H1 (cell line): ENCODE measurements around the gene ADPRH. TPM values are rescaled to one million over a fixed set of nuclear protein-coding genes. Genes with fewer than 3 reads are reported as not detected.

Experiments
- CTCF ChIA-PET: fragments of 300-600 bp; sonication (Branson Sonifier 250); formaldehyde crosslinking; loops from one replicate; lab custom pipeline; 2021; ENCODE audit not compliant: partially characterized antibody; lab: Charles Lee
- POLR2A ChIA-PET: fragments of 300-600 bp; sonication (Branson Sonifier 250); formaldehyde crosslinking; loops from one replicate; lab custom pipeline; 2021; ENCODE audit warnings: inconsistent platforms; ENCODE audit not compliant: partially characterized antibody; lab: Charles Lee
- DNase-seq, 2 experiments: peaks; one replicate each; pipeline versions ENCODE4 v3.0.0 to v3.0.0-alpha.2; 2010 to 2022; ENCODE audit warnings: low spot score in 2 of 2, low read depth in 1 of 2, mixed read lengths in 1 of 2
- FAIRE-seq: peaks from 2 replicates; lab custom pipeline; 2011; peaks lifted over from hg19 to GRCh38; lab: Jason Lieb, UNC
- H2AFZ ChIP-seq: 2 replicates; pipeline ENCODE4 v1.8.1; 2012; ENCODE audit warnings: low read length, inconsistent platforms
- H2AK5ac ChIP-seq: 2 replicates; pipeline ENCODE4 v1.6.1; 2013; ENCODE audit warnings: low read depth, low read length
- H2BK120ac ChIP-seq: replicated peaks from 2 replicates; pipeline ENCODE3; 2013; ENCODE audit warnings: low read depth, low read length, inconsistent platforms
- H2BK12ac ChIP-seq: 2 replicates; pipeline ENCODE4 v1.6.1; 2013; ENCODE audit warnings: low read depth, low read length
- H2BK15ac ChIP-seq: 2 replicates; pipeline ENCODE4 v1.6.1; 2013; ENCODE audit warnings: low read length
- H2BK20ac ChIP-seq: 2 replicates; pipeline ENCODE4 v1.6.1; 2013; ENCODE audit warnings: low read length
- H2BK5ac ChIP-seq: 2 replicates; pipeline ENCODE4 v1.6.1; 2013; ENCODE audit warnings: low read depth, low read length
- H3K14ac ChIP-seq: 2 replicates; pipeline ENCODE4 v1.6.1; 2013; ENCODE audit warnings: inconsistent platforms; ENCODE audit not compliant: insufficient read length
- H3K18ac ChIP-seq: 2 replicates; pipeline ENCODE4 v1.6.1; 2013; ENCODE audit warnings: low read length; ENCODE audit errors: extremely low read depth
- H3K23ac ChIP-seq: 2 replicates; pipeline ENCODE4 v1.6.1; 2013; ENCODE audit warnings: inconsistent platforms; ENCODE audit not compliant: insufficient read length
- H3K23me2 ChIP-seq: 2 replicates; pipeline ENCODE4 v1.6.1; 2013; ENCODE audit warnings: low read depth, low read length
- H3K27ac ChIP-seq: 2 replicates; pipeline ENCODE4 v1.6.1; 2011; ENCODE audit warnings: low read depth, low read length, inconsistent platforms
- H3K27me3 ChIP-seq, 4 experiments: replicated peaks in 1 of 4; 1 replicate in 1 of 4; 2 replicates in 3 of 4; pipeline versions ENCODE4 v1.6.1 to v1.8.1; 2011 to 2013; ENCODE audit warnings: low read length in 3 of 4, mild to moderate bottlenecking in 3 of 4, inconsistent platforms in 2 of 4, mixed read lengths in 2 of 4, moderate library complexity in 1 of 4; ENCODE audit not compliant: control insufficient read depth in 3 of 4, insufficient read depth in 3 of 4; ENCODE audit errors: extremely low read depth in 1 of 4
- H3K36me3 ChIP-seq, 4 experiments: 2 replicates each; pipeline versions ENCODE4 v1.6.1 to v1.8.1; 2011 to 2013; ENCODE audit warnings: mild to moderate bottlenecking in 4 of 4, low read length in 3 of 4, moderate library complexity in 2 of 4, control low read depth in 1 of 4, inconsistent platforms in 1 of 4; ENCODE audit not compliant: insufficient read depth in 4 of 4, control insufficient read depth in 2 of 4
- H3K4ac ChIP-seq: replicated peaks from 2 replicates; pipeline ENCODE3; 2013; ENCODE audit warnings: low read length, low read depth, mixed read lengths, inconsistent platforms; ENCODE audit not compliant: insufficient read length
- H3K4me1 ChIP-seq, 4 experiments: replicated peaks in 1 of 4; 1 replicate in 1 of 4; 2 replicates in 3 of 4; pipeline versions ENCODE4 v1.6.1 to v1.8.1; 2011 to 2013; ENCODE audit warnings: low read length in 3 of 4, inconsistent platforms in 2 of 4, mixed read lengths in 1 of 4; ENCODE audit not compliant: insufficient read depth in 4 of 4, control insufficient read depth in 3 of 4
- H3K4me2 ChIP-seq, 2 experiments: 2 replicates each; pipeline versions ENCODE4 v1.6.1 to v1.8.1; 2011 to 2013; ENCODE audit warnings: low read depth in 2 of 2, low read length in 2 of 2, control low read depth in 1 of 2, inconsistent platforms in 1 of 2, mild to moderate bottlenecking in 1 of 2; ENCODE audit not compliant: insufficient read depth in 1 of 2
- H3K4me3 ChIP-seq, 4 experiments: fragments of 200-600, 300-600 bp in 1 of 4; sonication (generic), shearing (Covaris generic), sonication (Bioruptor Twin) in 1 of 4; 2 replicates each; pipeline versions ENCODE4 v1.5.1 to v1.8.1; 2011 to 2016; ENCODE audit warnings: low read length in 4 of 4, low read depth in 3 of 4, control low read depth in 2 of 4, inconsistent platforms in 2 of 4, mild to moderate bottlenecking in 2 of 4, mixed read lengths in 1 of 4, moderate library complexity in 1 of 4; ENCODE audit not compliant: insufficient read depth in 2 of 4; ENCODE audit errors: extremely low read depth in 1 of 4
- H3K56ac ChIP-seq: replicated peaks from 2 replicates; pipeline ENCODE3; 2013; ENCODE audit warnings: low read depth, mild to moderate bottlenecking, mixed read lengths, low read length, inconsistent platforms; ENCODE audit not compliant: insufficient read length
- H3K79me1 ChIP-seq: 2 replicates; pipeline ENCODE4 v1.6.1; 2013; ENCODE audit warnings: low read depth, low read length, control low read depth
- H3K79me2 ChIP-seq, 2 experiments: 2 replicates each; pipeline versions ENCODE4 v1.6.1 to v1.8.1; 2012 to 2013; ENCODE audit warnings: low read length in 2 of 2, mild to moderate bottlenecking in 2 of 2, inconsistent platforms in 1 of 2; ENCODE audit not compliant: insufficient read depth in 2 of 2, control insufficient read depth in 1 of 2
- H3K9ac ChIP-seq, 4 experiments: replicated peaks in 1 of 4; 1 replicate in 1 of 4; 2 replicates in 3 of 4; pipeline versions ENCODE4 v1.6.1 to v1.8.1; 2011 to 2013; ENCODE audit warnings: low read depth in 3 of 4, low read length in 3 of 4, control low read depth in 2 of 4, mild to moderate bottlenecking in 2 of 4, moderate library complexity in 2 of 4, inconsistent platforms in 1 of 4; ENCODE audit errors: extremely low read depth in 1 of 4
- H3K9me3 ChIP-seq, 2 experiments: 2 replicates each; pipeline versions ENCODE4 v1.6.1 to v1.8.1; 2012 to 2013; ENCODE audit warnings: mild to moderate bottlenecking in 2 of 2, moderate library complexity in 2 of 2, control low read depth in 1 of 2, inconsistent platforms in 1 of 2, low read depth in 1 of 2, low read length in 1 of 2, mixed read lengths in 1 of 2; ENCODE audit not compliant: insufficient read depth in 2 of 2
- H4K20me1 ChIP-seq, 2 experiments: replicated peaks in 1 of 2; 2 replicates each; pipeline versions ENCODE3 to v1.8.1; 2011 to 2013; ENCODE audit warnings: inconsistent platforms in 2 of 2, low read length in 2 of 2, mild to moderate bottlenecking in 1 of 2; ENCODE audit not compliant: insufficient read depth in 2 of 2, control insufficient read depth in 1 of 2
- H4K5ac ChIP-seq: 2 replicates; pipeline ENCODE4 v1.6.1; 2013; ENCODE audit warnings: low read length, low read depth, mixed read lengths, inconsistent platforms; ENCODE audit not compliant: insufficient read length
- H4K8ac ChIP-seq: 2 replicates; pipeline ENCODE4 v1.8.0; 2013; ENCODE audit warnings: mild to moderate bottlenecking, moderate library complexity, low read length, inconsistent platforms; ENCODE audit not compliant: insufficient read depth; ENCODE audit errors: extremely low read depth
- H4K91ac ChIP-seq: replicated peaks from 2 replicates; pipeline ENCODE3; 2013; ENCODE audit warnings: low read length, mixed read lengths, inconsistent platforms; ENCODE audit not compliant: insufficient read length
- ATF2 ChIP-seq: IDR thresholded peaks from 2 replicates; pipeline ENCODE4 v1.6.1; 2012; ENCODE audit warnings: low read length, inconsistent platforms
- CTCF ChIP-seq, 3 experiments: IDR thresholded peaks; 1 replicate in 2 of 3; 2 replicates in 1 of 3; pipeline versions ENCODE4 v1.5.1 to v1.6.1; 2011; ENCODE audit warnings: low read length in 3 of 3, mild to moderate bottlenecking in 3 of 3, inconsistent platforms in 2 of 3, low read depth in 1 of 3, moderate library complexity in 1 of 3; ENCODE audit not compliant: insufficient read depth in 1 of 3; ENCODE audit errors: control extremely low read depth in 1 of 3
- JUND ChIP-seq: IDR thresholded peaks from 2 replicates; pipeline ENCODE4 v1.6.1; 2011; ENCODE audit warnings: mild to moderate bottlenecking, improper control_type of control experiment, low read length
- POU5F1 ChIP-seq: IDR thresholded peaks from 2 replicates; pipeline ENCODE4 v1.6.1; 2011; ENCODE audit warnings: low read depth, mild to moderate bottlenecking, low read length, moderate library complexity
- RNF2 ChIP-seq: fragments of 200-900, 300-1000 bp; sonication (generic); IDR thresholded peaks from 2 replicates; pipeline ENCODE4 v1.7.1; 2016; ENCODE audit warnings: borderline replicate concordance, low read depth, mild to moderate bottlenecking, antibody characterized with exemption, low read length; ENCODE audit not compliant: poor library complexity, severe bottlenecking; ENCODE audit errors: missing control alignments
- TCF12 ChIP-seq: IDR thresholded peaks from 2 replicates; pipeline ENCODE4 v1.6.1; 2011; ENCODE audit warnings: low read depth, mild to moderate bottlenecking, low read length
- ZNF274 ChIP-seq: IDR thresholded peaks from 2 replicates; pipeline ENCODE4 v1.7.0; 2012; ENCODE audit warnings: low read length, borderline replicate concordance; ENCODE audit errors: extremely low read depth
- WGBS, 2 experiments: shearing (Covaris generic) in 1 of 2; methylation state at CpG; one replicate each; pipeline versions ENCODE4 v1.1.6 to v1.1.7; 2013 to 2015; ENCODE audit warnings: low lambda C conversion rate in 2 of 2, mixed read lengths in 2 of 2, inconsistent platforms in 1 of 2, low coverage in 1 of 2, missing lambda C conversion rate in 1 of 2; ENCODE audit not compliant: insufficient replicate concordance in 2 of 2, insufficient coverage in 1 of 2, insufficient read length in 1 of 2; ENCODE audit errors: extremely low coverage in 1 of 2, missing lambda C conversion rate in 1 of 2; 5-methylcytosine and 5-hydroxymethylcytosine counted together
- polyA plus RNA-seq, 7 experiments: library from polyadenylated mRNA; depleted of rRNA in 3 of 7; stranded (reverse) in 5 of 7; unstranded in 2 of 7; fragments of >200 nt in 5 of 7; fragments of 200-250 nt in 2 of 7; gene quantifications; 1 replicate in 5 of 7; 2 replicates in 1 of 7; 4 replicates in 1 of 7; pipeline versions ENCODE4 v1.2.1 to v1.2.3, GENCODE V29; 2011 to 2013; ENCODE audit warnings: missing spikeins in 2 of 7, mixed read lengths in 2 of 7
- total RNA-seq: library from RNA; stranded (reverse); fragmentation: NEBNext Ultra II Directional; extraction: Animal tissue kit (Norgen Biotek cat#: 25700); gene quantifications from 2 replicates; pipeline ENCODE4 v1.2.1, GENCODE V29; 2021

Gene ADPRH
- total and polyA plus RNA-seq, 2 of the 8 experiments (the other 6 are each of a cell fraction or from before 2014, with no cell fraction given), result 2.6 to 4.2 TPM

GRCh38 chr3:119534296-119534695 lies 45.0 kb upstream of the ADPRH start:
- Histone ChIP-seq H3K4me1 (no peaks in the 10 kb centered on the region), H3K56ac (no peak overlapping the region), H4K8ac (no peak overlapping the region), H4K5ac (no peak overlapping the region), H3K23ac (no peak overlapping the region), H3K23me2 (no peaks in the 10 kb centered on the region), H2BK20ac (no peak overlapping the region), H2BK12ac (no peak overlapping the region), H4K91ac (no peak overlapping the region), H4K20me1 (no peaks in the 10 kb centered on the region), H3K9ac (no peak overlapping the region), H3K27ac (no peak overlapping the region), H3K4me2 (no peak overlapping the region), H3K79me2 (no peaks in the 10 kb centered on the region), H3K18ac (no peak overlapping the region), H3K14ac (no peak overlapping the region), H3K9me3 (no peaks in the 10 kb centered on the region), H3K27me3 (no peaks in the 10 kb centered on the region), H2AK5ac (no peak overlapping the region), H2BK5ac (no peak overlapping the region), H2AFZ (no peak overlapping the region), H3K4ac (no peak overlapping the region), H3K36me3 (no peaks in the 10 kb centered on the region), H3K79me1 (no peaks in the 10 kb centered on the region), H2BK15ac (no peak overlapping the region), H2BK120ac (no peak overlapping the region), H3K4me3 (no peak overlapping the region)
- ChIA-PET POLR2A (interaction anchor here (1.8 kb wide), 1 partner anchor 10 kb away, joined by 9 read pairs; no protein-coding TSS in a partner anchor), CTCF (interaction anchor here (1.3 kb wide), 1 partner anchor 147 kb away, joined by 5 read pairs; no protein-coding TSS in a partner anchor)
- 100% methylated on average over 1 of the region's 1 CpG; no CpG with 5 or more reads in 1 of the 2 experiments for WGBS, 2 experiments
- TF ChIP-seq ATF2 (no peak), CTCF (IDR thresholded peaks at IDR 0.05; ENCODE audit: control extremely low read depth in 1 of 3, insufficient read depth in 1 of 3, low read depth in 1 of 3, low read length in 3 of 3) (no peak), JUND (no peak), RNF2 (no peak), POU5F1 (no peak), ZNF274 (no peak), TCF12 (no peak)
- DNase-seq (no peak), FAIRE-seq (no peak)
